Neural progenitor cell (in vitro differentiated cells): ENCODE results near the gene TCF3. TPM values are rescaled to one million over a fixed set of nuclear protein-coding genes. Genes with fewer than 3 reads are reported as not detected.

Experiments used
- DNase-seq: peaks from one replicate; pipeline ENCODE4 v3.0.0-alpha.2; 2016; ENCODE audit warnings: low spot score
- H2AFZ ChIP-seq: fragments of 200-600 bp; sonication (generic); replicated peaks from 2 replicates; pipeline ENCODE4 v1.6.1; 2016; ENCODE audit warnings: antibody characterized with exemption
- H3F3A ChIP-seq: fragments of 200-600 bp; sonication (generic); 2 replicates; pipeline ENCODE4 v1.6.1; 2016; ENCODE audit warnings: antibody characterized with exemption, low read depth
- H3K27ac ChIP-seq: fragments of 200-600 bp; sonication (generic); 2 replicates; pipeline ENCODE4 v1.5.1; 2016; ENCODE audit warnings: mild to moderate bottlenecking
- H3K27me3 ChIP-seq: fragments of 200-600 bp; sonication (generic); 2 replicates; pipeline ENCODE4 v1.6.1; 2016; ENCODE audit warnings: mild to moderate bottlenecking, moderate library complexity
- H3K36me3 ChIP-seq: fragments of 200-600 bp; sonication (generic); 2 replicates; pipeline ENCODE4 v1.5.1; 2016
- H3K4me1 ChIP-seq: fragments of 200-600 bp; sonication (generic); 2 replicates; pipeline ENCODE4 v1.6.1; 2016; ENCODE audit warnings: mixed run types
- H3K4me2 ChIP-seq: fragments of 200-600 bp; sonication (generic); 2 replicates; pipeline ENCODE4 v1.6.1; 2016
- H3K4me3 ChIP-seq: fragments of 200-600 bp; sonication (generic); 2 replicates; pipeline ENCODE4 v1.5.1; 2016
- H3K79me2 ChIP-seq: fragments of 200-600 bp; sonication (generic); 2 replicates; pipeline ENCODE4 v1.6.1; 2016; ENCODE audit warnings: low read depth
- H3K9ac ChIP-seq: fragments of 200-600 bp; sonication (generic); 2 replicates; pipeline ENCODE4 v1.6.1; 2016
- H3K9me3 ChIP-seq: fragments of 200-600 bp; sonication (generic); 2 replicates; pipeline ENCODE4 v1.5.1; 2016; ENCODE audit warnings: low read depth
- H4K20me1 ChIP-seq: fragments of 200-600 bp; sonication (generic); 2 replicates; pipeline ENCODE4 v1.6.1; 2016; ENCODE audit warnings: low read depth
- H3K27ac Mint-ChIP-seq: 3 replicates; pipeline ENCODE4 v1.8.0; 2021; ENCODE audit warnings: mixed read lengths
- H3K27me3 Mint-ChIP-seq: 2 replicates; pipeline ENCODE4 v1.8.0; 2022; ENCODE audit warnings: low read depth, mild to moderate bottlenecking, inconsistent platforms, moderate library complexity, mixed read lengths; ENCODE audit not compliant: insufficient read depth
- H3K36me3 Mint-ChIP-seq: 3 replicates; pipeline ENCODE4 v1.8.0; 2021; ENCODE audit warnings: mixed read lengths
- H3K4me1 Mint-ChIP-seq: 3 replicates; pipeline ENCODE4 v1.8.0; 2021; ENCODE audit warnings: mixed read lengths
- H3K4me3 Mint-ChIP-seq: 3 replicates; pipeline ENCODE4 v1.8.0; 2021; ENCODE audit warnings: mild to moderate bottlenecking, moderate library complexity, mixed read lengths
- H3K9me3 Mint-ChIP-seq: 3 replicates; pipeline ENCODE4 v1.8.0; 2020; ENCODE audit warnings: mixed read lengths
- CTCF ChIP-seq: fragments of 200-600 bp; sonication (generic); IDR thresholded peaks from 2 replicates; pipeline ENCODE4 v1.5.1; 2017; ENCODE audit warnings: antibody characterized with exemption, mild to moderate bottlenecking
- EZH2 ChIP-seq: fragments of 200-600 bp; sonication (generic); IDR thresholded peaks from 2 replicates; pipeline ENCODE4 v1.6.1; 2017; ENCODE audit warnings: antibody characterized with exemption, mild to moderate bottlenecking, moderate library complexity
- EZH2phosphoT487 ChIP-seq: fragments of 200-600 bp; sonication (generic); IDR thresholded peaks from 2 replicates; pipeline ENCODE4 v1.6.1; 2017; ENCODE audit warnings: antibody characterized with exemption
- total RNA-seq: library from RNA; depleted of rRNA; stranded (reverse); fragments of >200 nt; gene quantifications from 2 replicates; pipeline ENCODE4 v1.2.3, GENCODE V29; 2015; ENCODE audit warnings: low replicate concordance

Gene TCF3
- total RNA-seq, 1 donor from 2014 or later: 131 TPM

GRCh38 chr19:1616875-1617274, 35.5 kb downstream of the TCF3 start:
- H3F3A ChIP-seq: peaks cover 16% of the 10 kb centered on the region
- peaks cover 4% of the 10 kb centered on the region for H3K27me3 Mint-ChIP-seq
- TF ChIP-seq EZH2phosphoT487: no peak
- TF ChIP-seq CTCF: no peak
- TF ChIP-seq EZH2: no peak
- H4K20me1 ChIP-seq: peaks cover 68% of the 10 kb centered on the region
- H3K4me3 ChIP-seq: no peak overlapping the region
- H3K4me2 ChIP-seq: no peak overlapping the region
- peaks cover 8% of the 10 kb centered on the region for H3K79me2 ChIP-seq
- peak overlapping the region; percentile 51 for H3K27ac Mint-ChIP-seq
- H3K4me3 Mint-ChIP-seq: no peak overlapping the region
- no peaks in the 10 kb centered on the region for H3K27me3 ChIP-seq
- H3K9me3 ChIP-seq: no peaks in the 10 kb centered on the region
- peaks cover 2% of the 10 kb centered on the region for H3K9me3 Mint-ChIP-seq
- DNase-seq: no peak
- no peaks in the 10 kb centered on the region for H3K4me1 ChIP-seq
- H3K36me3 Mint-ChIP-seq: peaks cover 27% of the 10 kb centered on the region
- no peaks in the 10 kb centered on the region for H3K4me1 Mint-ChIP-seq
- no peak overlapping the region for H3K9ac ChIP-seq
- H2AFZ ChIP-seq: no peak overlapping the region
- H3K27ac ChIP-seq: no peak overlapping the region
- no peaks in the 10 kb centered on the region for H3K36me3 ChIP-seq

GRCh38 chr19:1616396-1616795, 36.0 kb downstream of the TCF3 start:
- Mint-ChIP-seq H3K27ac (no peak overlapping the region), H3K36me3 (peaks cover 27% of the 10 kb centered on the region), H3K27me3 (peaks cover 4% of the 10 kb centered on the region), H3K9me3 (peaks cover 2% of the 10 kb centered on the region), H3K4me3 (no peak overlapping the region), H3K4me1 (no peaks in the 10 kb centered on the region)
- Histone ChIP-seq H3F3A (peaks cover 17% of the 10 kb centered on the region), H3K4me2 (no peak overlapping the region), H3K4me3 (no peak overlapping the region), H3K27me3 (no peaks in the 10 kb centered on the region), H3K79me2 (peaks cover 8% of the 10 kb centered on the region), H4K20me1 (peaks cover 64% of the 10 kb centered on the region), H3K9ac (no peak overlapping the region), H3K4me1 (no peaks in the 10 kb centered on the region), H3K36me3 (no peaks in the 10 kb centered on the region), H3K9me3 (no peaks in the 10 kb centered on the region), H2AFZ (no peak overlapping the region), H3K27ac (no peak overlapping the region)
- DNase-seq: no peak
- TF ChIP-seq CTCF (no peak), EZH2phosphoT487 (no peak), EZH2 (no peak)

- H3K9me3 ChIP-seq: no peaks in the 10 kb centered on the region
- H3K27ac ChIP-seq: no peak overlapping the region
- TF ChIP-seq EZH2 (no peak), CTCF (no peak), EZH2phosphoT487 (no peak)
- H3K27me3 Mint-ChIP-seq: peaks cover 4% of the 10 kb centered on the region
- peaks cover 25% of the 10 kb centered on the region for H3F3A ChIP-seq
- H3K27me3 ChIP-seq: no peaks in the 10 kb centered on the region
- DNase-seq: no peak
- H3K4me2 ChIP-seq: no peak overlapping the region
- H3K79me2 ChIP-seq: peaks cover 8% of the 10 kb centered on the region
- no peak overlapping the region for H3K4me3 ChIP-seq
- peaks cover 30% of the 10 kb centered on the region for H3K36me3 Mint-ChIP-seq
- H3K9me3 Mint-ChIP-seq: peaks cover 2% of the 10 kb centered on the region
- no peak overlapping the region for H3K27ac Mint-ChIP-seq
- no peak overlapping the region for H2AFZ ChIP-seq
- no peaks in the 10 kb centered on the region for H3K4me1 Mint-ChIP-seq
- H3K4me3 Mint-ChIP-seq: peak overlapping the region; percentile 48
- H4K20me1 ChIP-seq: peaks cover 54% of the 10 kb centered on the region
- H3K9ac ChIP-seq: no peak overlapping the region
- H3K4me1 ChIP-seq: no peaks in the 10 kb centered on the region
- no peaks in the 10 kb centered on the region for H3K36me3 ChIP-seq
Measured at GRCh38 chr19:1615156-1615765, 37.2 kb downstream of the TCF3 start.
